Neuronal stem cell (in vitro differentiated cells): ENCODE results near the gene CADPS.

ENCODE experiments used
- DNase-seq: peaks from one replicate; pipeline ENCODE4 v3.0.0-alpha.2; 2013; ENCODE audit warnings: low spot score
- H2AFZ ChIP-seq: one replicate; pipeline ENCODE4 v1.6.1; 2013; ENCODE audit warnings: mild to moderate bottlenecking, low read length, inconsistent platforms
- H2AK5ac ChIP-seq: 2 replicates; pipeline ENCODE4 v1.6.1; 2013; ENCODE audit warnings: low read depth, mild to moderate bottlenecking, inconsistent platforms, low read length, moderate library complexity, mixed read lengths
- H2BK120ac ChIP-seq: 2 replicates; pipeline ENCODE4 v1.6.1; 2013; ENCODE audit warnings: low read depth, mild to moderate bottlenecking, inconsistent platforms, low read length, moderate library complexity, mixed read lengths
- H2BK12ac ChIP-seq: one replicate; pipeline ENCODE4 v1.6.1; 2013; ENCODE audit warnings: low read length, inconsistent platforms
- H2BK15ac ChIP-seq: 2 replicates; pipeline ENCODE4 v1.6.1; 2013; ENCODE audit warnings: mild to moderate bottlenecking, low read length, inconsistent platforms, mixed read lengths
- H2BK5ac ChIP-seq: one replicate; pipeline ENCODE4 v1.6.1; 2013; ENCODE audit warnings: inconsistent platforms, mild to moderate bottlenecking, low read length, moderate library complexity
- H3K14ac ChIP-seq: one replicate; pipeline ENCODE4 v1.6.1; 2013; ENCODE audit warnings: low read length, inconsistent platforms
- H3K18ac ChIP-seq: 2 replicates; pipeline ENCODE4 v1.6.1; 2013; ENCODE audit warnings: low read length, inconsistent platforms
- H3K23ac ChIP-seq: 2 replicates; pipeline ENCODE4 v1.6.1; 2013; ENCODE audit warnings: low read depth, mild to moderate bottlenecking, mixed read lengths, low read length, inconsistent platforms; ENCODE audit not compliant: poor library complexity
- H3K27ac ChIP-seq: replicated peaks from 3 replicates; pipeline ENCODE4 v1.5.1; 2013; ENCODE audit warnings: low read length, inconsistent platforms
- H3K27me3 ChIP-seq, 3 experiments: 2 replicates each; pipeline ENCODE4 v1.6.1; 2013; ENCODE audit warnings: low read length in 3 of 3, mild to moderate bottlenecking in 2 of 3, inconsistent platforms in 1 of 3, low read depth in 1 of 3, mixed read lengths in 1 of 3, moderate library complexity in 1 of 3; ENCODE audit not compliant: control insufficient read depth in 3 of 3, insufficient read depth in 3 of 3
- H3K36me3 ChIP-seq, 2 donors: replicated peaks in 1 of 2; 2 replicates each; pipeline ENCODE4 v1.6.1; 2013; ENCODE audit warnings: low read length in 2 of 2; ENCODE audit not compliant: control insufficient read depth in 2 of 2, insufficient read depth in 2 of 2
- H3K4ac ChIP-seq: 2 replicates; pipeline ENCODE4 v1.6.1; 2013; ENCODE audit warnings: inconsistent platforms, mild to moderate bottlenecking, low read length, moderate library complexity
- H3K4me1 ChIP-seq, 2 donors: 1 replicate in 1 of 2; 2 replicates in 1 of 2; pipeline ENCODE4 v1.6.1; 2013; ENCODE audit warnings: low read length in 2 of 2, low read depth in 1 of 2; ENCODE audit not compliant: control insufficient read depth in 2 of 2, insufficient read depth in 1 of 2
- H3K4me2 ChIP-seq: one replicate; pipeline ENCODE4 v1.6.1; 2013; ENCODE audit warnings: mild to moderate bottlenecking, low read length, inconsistent platforms; ENCODE audit not compliant: insufficient read depth, poor library complexity, severe bottlenecking
- H3K4me3 ChIP-seq, 2 donors: 2 replicates each; pipeline ENCODE4 v1.5.1; 2013; ENCODE audit warnings: low read length in 2 of 2, mild to moderate bottlenecking in 2 of 2, inconsistent platforms in 1 of 2, moderate library complexity in 1 of 2
- H3K79me1 ChIP-seq: one replicate; pipeline ENCODE4 v1.6.1; 2013; ENCODE audit warnings: low read depth, mild to moderate bottlenecking, inconsistent platforms, low read length, moderate library complexity
- H3K9ac ChIP-seq: one replicate; pipeline ENCODE4 v1.6.1; 2013; ENCODE audit warnings: mild to moderate bottlenecking, low read depth, low read length, inconsistent platforms; ENCODE audit not compliant: poor library complexity
- H3K9me3 ChIP-seq, 2 donors: replicated peaks in 1 of 2; 2 replicates each; pipeline versions ENCODE3 to v1.6.1; 2013; ENCODE audit warnings: low read length in 2 of 2, mild to moderate bottlenecking in 2 of 2, inconsistent platforms in 1 of 2, low read depth in 1 of 2, mixed read lengths in 1 of 2, moderate library complexity in 1 of 2; ENCODE audit not compliant: control insufficient read depth in 2 of 2, insufficient read depth in 1 of 2
- H4K8ac ChIP-seq: one replicate; pipeline ENCODE4 v1.6.1; 2013; ENCODE audit warnings: low read depth, mild to moderate bottlenecking, inconsistent platforms, low read length, moderate library complexity
- H4K91ac ChIP-seq: one replicate; pipeline ENCODE4 v1.6.1; 2013; ENCODE audit warnings: low read length, low read depth, mild to moderate bottlenecking, inconsistent platforms; ENCODE audit not compliant: poor library complexity
- WGBS, 2 donors: extraction: QIAGEN DNeasy Blood & Tissue Kit; methylation state at CpG; one replicate each; pipeline ENCODE4 v1.1.7; 2013; ENCODE audit warnings: missing lambda C conversion rate in 2 of 2, mixed read lengths in 1 of 2; ENCODE audit not compliant: insufficient read length in 2 of 2, insufficient replicate concordance in 1 of 2; ENCODE audit errors: extremely low coverage in 2 of 2; 5-methylcytosine and 5-hydroxymethylcytosine counted together

CADPS gene

DNA sequence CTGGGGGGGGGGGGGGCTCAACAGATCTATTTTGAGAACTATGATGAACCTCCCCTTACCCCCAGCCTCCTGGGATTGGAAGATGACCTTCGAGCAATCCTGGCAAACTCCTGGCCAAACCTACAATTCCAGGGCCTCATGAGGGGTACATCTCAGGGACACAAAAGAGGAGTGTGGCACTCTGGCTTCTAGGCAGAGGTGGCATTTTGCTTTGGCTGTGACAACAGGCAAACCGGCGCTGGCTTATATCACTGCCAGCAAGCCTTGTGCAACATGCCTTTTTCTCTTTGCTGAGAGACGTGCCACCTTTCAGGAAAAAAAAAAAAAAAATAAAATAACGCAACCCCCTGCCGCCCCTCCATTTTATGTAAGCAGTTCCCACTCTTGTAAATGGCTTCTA is 470.1 kb downstream of the CADPS start:
- H3K9me3 ChIP-seq = peaks cover 0 to 4% of the 10 kb centered on the region in 2 donors
- peaks cover 0 to 71% (median 32%) of the 10 kb centered on the region in 3 experiments for H3K27me3 ChIP-seq
- no peak for DNase-seq
- H2AK5ac ChIP-seq = no peak overlapping the region
- no peak overlapping the region for H3K4me3 ChIP-seq
- H2BK120ac ChIP-seq = peak overlapping the region; percentile 24
- no peak overlapping the region for H3K27ac ChIP-seq
- no peak overlapping the region for H2AFZ ChIP-seq
- peaks cover 0 to 2% of the 10 kb centered on the region in 2 donors for H3K4me1 ChIP-seq
- H2BK15ac ChIP-seq = no peak overlapping the region
- H3K18ac ChIP-seq = peak overlapping the region; percentile 46
- no peak overlapping the region for H2BK12ac ChIP-seq
- WGBS, 2 donors = no CpG with 5 or more reads among the region's 6 CpGs
- no peak overlapping the region for H4K91ac ChIP-seq
- H2BK5ac ChIP-seq = no peak overlapping the region
- no peak overlapping the region for H3K4ac ChIP-seq
- no peak overlapping the region for H3K23ac ChIP-seq
- no peak overlapping the region for H3K4me2 ChIP-seq
- no peak overlapping the region for H3K14ac ChIP-seq
- no peaks in the 10 kb centered on the region for H3K79me1 ChIP-seq
- H3K9ac ChIP-seq = no peak overlapping the region
- H3K36me3 ChIP-seq = no peaks in the 10 kb centered on the region
- no peak overlapping the region for H4K8ac ChIP-seq

- H3K4me3 ChIP-seq = no peak overlapping the region
- no peaks in the 10 kb centered on the region for H3K36me3 ChIP-seq
- H3K79me1 ChIP-seq = no peaks in the 10 kb centered on the region
- no peak for DNase-seq
- H2BK5ac ChIP-seq = no peak overlapping the region
- H3K18ac ChIP-seq = no peak overlapping the region
- peak overlapping the region; percentile 77 for H2AK5ac ChIP-seq
- peak overlapping the region; percentile 44 for H2BK15ac ChIP-seq
- H4K8ac ChIP-seq = no peak overlapping the region
- no peak overlapping the region for H4K91ac ChIP-seq
- no peak overlapping the region for H2BK120ac ChIP-seq
- WGBS, 2 donors = no CpG with 5 or more reads among the region's 8 CpGs
- no peak overlapping the region for H3K14ac ChIP-seq
- no peak overlapping the region for H3K9ac ChIP-seq
- H3K9me3 ChIP-seq = peaks cover 0 to 2% of the 10 kb centered on the region in 2 donors
- H3K23ac ChIP-seq = no peak overlapping the region
- H3K4me2 ChIP-seq = no peak overlapping the region
- H3K4me1 ChIP-seq = peaks cover 0 to 2% of the 10 kb centered on the region in 2 donors
- H3K27ac ChIP-seq = no peak overlapping the region
- H2AFZ ChIP-seq = no peak overlapping the region
- no peak overlapping the region for H2BK12ac ChIP-seq
- peaks cover 0 to 71% (median 30%) of the 10 kb centered on the region in 3 experiments for H3K27me3 ChIP-seq
- no peak overlapping the region for H3K4ac ChIP-seq
Observed at GRCh38 chr3:62404321-62404720, 470.9 kb downstream of the CADPS start.

GRCh38 chr3:62403765-62404164 is 471.5 kb downstream of the CADPS start:
- Histone ChIP-seq H3K14ac (no peak overlapping the region), H4K8ac (no peak overlapping the region), H2BK12ac (no peak overlapping the region), H3K4ac (no peak overlapping the region), H3K9me3 (no peaks in the 10 kb centered on the region), H3K79me1 (no peaks in the 10 kb centered on the region), H3K18ac (no peak overlapping the region), H3K4me1 (peaks cover 0 to 2% of the 10 kb centered on the region in 2 donors), H4K91ac (no peak overlapping the region), H3K4me2 (no peak overlapping the region), H3K4me3 (no peak overlapping the region), H3K23ac (no peak overlapping the region), H3K9ac (no peak overlapping the region), H2BK5ac (no peak overlapping the region), H2BK120ac (no peak overlapping the region), H2BK15ac (no peak overlapping the region), H2AK5ac (no peak overlapping the region), H2AFZ (no peak overlapping the region), H3K27me3 (peaks cover 0 to 71% (median 26%) of the 10 kb centered on the region in 3 experiments), H3K36me3 (no peaks in the 10 kb centered on the region), H3K27ac (no peak overlapping the region)
- DNase-seq = no peak
- no CpG with 5 or more reads among the region's 3 CpGs for WGBS, 2 donors

DNA sequence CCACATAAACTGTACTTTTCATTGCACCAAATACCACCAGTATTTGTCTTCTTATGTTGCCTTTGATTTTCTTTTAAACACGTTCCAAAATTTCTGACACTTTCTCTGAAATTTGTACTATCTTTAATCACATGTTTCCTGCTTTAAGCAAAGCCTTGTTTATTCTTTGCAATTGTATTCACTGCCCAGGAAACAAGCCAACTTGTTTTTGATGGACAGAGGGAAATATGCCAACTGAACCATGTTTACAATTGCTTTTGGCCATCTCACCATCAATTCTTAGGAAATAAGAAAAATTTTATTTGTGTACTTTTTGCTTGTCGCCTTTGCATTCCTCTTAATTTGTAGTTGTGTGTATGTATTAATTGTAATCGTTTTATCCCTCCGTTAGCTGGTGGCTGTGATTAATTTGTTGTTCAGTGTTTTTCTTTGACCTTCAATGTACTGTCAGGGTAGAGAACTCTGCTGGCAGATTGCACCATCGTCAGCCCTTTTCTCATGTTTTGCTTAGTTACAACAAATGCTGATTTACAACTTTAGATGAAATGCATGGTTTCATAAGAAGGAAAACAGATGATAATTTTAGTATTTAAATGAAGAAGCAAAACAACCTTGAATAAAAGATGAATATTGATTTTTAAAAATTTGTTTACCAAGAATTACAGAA is 482.5 kb downstream of the CADPS start:
- H4K8ac ChIP-seq = no peak overlapping the region
- H3K4ac ChIP-seq = no peak overlapping the region
- no peak overlapping the region for H3K14ac ChIP-seq
- WGBS, 2 donors = no CpG with 5 or more reads among the region's 5 CpGs
- no peaks in the 10 kb centered on the region for H3K9me3 ChIP-seq
- H3K4me3 ChIP-seq = no peak overlapping the region
- H3K18ac ChIP-seq = no peak overlapping the region
- no peak overlapping the region for H4K91ac ChIP-seq
- DNase-seq = no peak
- H3K4me2 ChIP-seq = no peak overlapping the region
- H3K9ac ChIP-seq = no peak overlapping the region
- no peak overlapping the region for H3K23ac ChIP-seq
- H3K79me1 ChIP-seq = no peaks in the 10 kb centered on the region
- H3K4me1 ChIP-seq = no peaks in the 10 kb centered on the region
- no peak overlapping the region for H2BK120ac ChIP-seq
- H2BK15ac ChIP-seq = no peak overlapping the region
- peaks cover 0 to 77% (median 2%) of the 10 kb centered on the region in 3 experiments for H3K27me3 ChIP-seq
- no peak overlapping the region for H2AFZ ChIP-seq
- H2AK5ac ChIP-seq = no peak overlapping the region
- H3K36me3 ChIP-seq = no peaks in the 10 kb centered on the region
- H2BK5ac ChIP-seq = no peak overlapping the region
- H2BK12ac ChIP-seq = no peak overlapping the region
- no peak overlapping the region for H3K27ac ChIP-seq
